ENCODE measurements around the gene CDC14A. TPM values are rescaled to one million over a fixed set of nuclear protein-coding genes. Genes with fewer than 3 reads are reported as not detected.

CDC14A gene
- total and polyA plus RNA-seq, 2 donors (not counting 1 experiment from before 2014, with no cell fraction given) = 1.4 to 3.5 TPM

- no peak overlapping the region for H3K4me3 ChIP-seq (replicated peaks in 1 of 4; ENCODE audit: control extremely low read depth in 1 of 4, insufficient read depth in 1 of 4, low read depth in 3 of 4, low read length in 4 of 4)
- no peaks in the 10 kb centered on the region for H3K79me2 ChIP-seq (ENCODE audit: control insufficient read depth, insufficient read depth, low read length)
- H2AFZ ChIP-seq (ENCODE audit: low read length) = no peak overlapping the region
- H3K4me1 ChIP-seq (ENCODE audit: control insufficient read depth, extremely low read depth, insufficient read depth, low read length) = no peaks in the 10 kb centered on the region
- H3K9me3 ChIP-seq (ENCODE audit: control insufficient read depth, insufficient read depth, low read depth, low read length) = no peaks in the 10 kb centered on the region
- no peaks in the 10 kb centered on the region for H3K36me3 ChIP-seq (ENCODE audit: control insufficient read depth, insufficient read depth, low read length)
- H3K27ac ChIP-seq (ENCODE audit: insufficient read depth, low read length) = no peak overlapping the region
- H4K20me1 ChIP-seq (ENCODE audit: control insufficient read depth, extremely low read depth, insufficient read depth, low read length) = no peaks in the 10 kb centered on the region
- no peak overlapping the region for H3K9ac ChIP-seq (ENCODE audit: insufficient read depth, low read length)
- no peaks in the 10 kb centered on the region for H3K27me3 ChIP-seq (ENCODE audit: control insufficient read depth, insufficient read depth, low read length)
- no peak for DNase-seq (ENCODE audit: low read depth in 2 of 2)
- no peak for TF ChIP-seq CTCF (conservative IDR thresholded peaks at IDR 0.05 in 1 of 2, IDR thresholded peaks at IDR 0.05 in 1 of 2; ENCODE audit: low read depth in 1 of 2, low read length in 2 of 2)
- TF ChIP-seq EZH2 (IDR thresholded peaks at IDR 0.05; ENCODE audit: low read length, missing control alignments) = no peak
- H3K4me2 ChIP-seq (ENCODE audit: extremely low read depth, insufficient read depth, low read length) = no peak overlapping the region
These were observed 97.2 kb downstream of the CDC14A start for GRCh38 chr1:100449477-100449876.

GRCh38 chr1:100452641-100453040 lies 100.3 kb downstream of the CDC14A start:
- TF ChIP-seq CTCF (conservative IDR thresholded peaks at IDR 0.05 in 1 of 2, IDR thresholded peaks at IDR 0.05 in 1 of 2; ENCODE audit: low read depth in 1 of 2, low read length in 2 of 2) = no peak
- no peak for TF ChIP-seq EZH2 (IDR thresholded peaks at IDR 0.05; ENCODE audit: low read length, missing control alignments)
- Histone ChIP-seq H3K9ac (ENCODE audit: insufficient read depth, low read length) (no peak overlapping the region), H3K4me3 (replicated peaks in 1 of 4; ENCODE audit: control extremely low read depth in 1 of 4, insufficient read depth in 1 of 4, low read depth in 3 of 4, low read length in 4 of 4) (no peak overlapping the region), H3K36me3 (ENCODE audit: control insufficient read depth, insufficient read depth, low read length) (no peaks in the 10 kb centered on the region), H4K20me1 (ENCODE audit: control insufficient read depth, extremely low read depth, insufficient read depth, low read length) (no peaks in the 10 kb centered on the region), H2AFZ (ENCODE audit: low read length) (no peak overlapping the region), H3K27me3 (ENCODE audit: control insufficient read depth, insufficient read depth, low read length) (no peaks in the 10 kb centered on the region), H3K79me2 (ENCODE audit: control insufficient read depth, insufficient read depth, low read length) (no peaks in the 10 kb centered on the region), H3K4me2 (ENCODE audit: extremely low read depth, insufficient read depth, low read length) (no peak overlapping the region), H3K9me3 (ENCODE audit: control insufficient read depth, insufficient read depth, low read depth, low read length) (no peaks in the 10 kb centered on the region), H3K4me1 (ENCODE audit: control insufficient read depth, extremely low read depth, insufficient read depth, low read length) (no peaks in the 10 kb centered on the region), H3K27ac (ENCODE audit: insufficient read depth, low read length) (no peak overlapping the region)
- peak in 1 of 2 donors; percentile 50 for DNase-seq (ENCODE audit: low read depth in 2 of 2)

- H3K4me1 ChIP-seq (ENCODE audit: control insufficient read depth, extremely low read depth, insufficient read depth, low read length) = no peaks in the 10 kb centered on the region
- no peak overlapping the region for H3K4me3 ChIP-seq (replicated peaks in 1 of 4; ENCODE audit: control extremely low read depth in 1 of 4, insufficient read depth in 1 of 4, low read depth in 3 of 4, low read length in 4 of 4)
- TF ChIP-seq CTCF (conservative IDR thresholded peaks at IDR 0.05 in 1 of 2, IDR thresholded peaks at IDR 0.05 in 1 of 2; ENCODE audit: low read depth in 1 of 2, low read length in 2 of 2) = peak in 1 of 2 donors; percentile 18
- no peak for TF ChIP-seq EZH2 (IDR thresholded peaks at IDR 0.05; ENCODE audit: low read length, missing control alignments)
- H3K4me2 ChIP-seq (ENCODE audit: extremely low read depth, insufficient read depth, low read length) = no peak overlapping the region
- no peaks in the 10 kb centered on the region for H4K20me1 ChIP-seq (ENCODE audit: control insufficient read depth, extremely low read depth, insufficient read depth, low read length)
- no peak overlapping the region for H2AFZ ChIP-seq (ENCODE audit: low read length)
- H3K27ac ChIP-seq (ENCODE audit: insufficient read depth, low read length) = no peak overlapping the region
- H3K79me2 ChIP-seq (ENCODE audit: control insufficient read depth, insufficient read depth, low read length) = no peaks in the 10 kb centered on the region
- no peak overlapping the region for H3K9ac ChIP-seq (ENCODE audit: insufficient read depth, low read length)
- peak in 1 of 2 donors; percentile 30 for DNase-seq (ENCODE audit: low read depth in 2 of 2)
- no peaks in the 10 kb centered on the region for H3K27me3 ChIP-seq (ENCODE audit: control insufficient read depth, insufficient read depth, low read length)
- no peaks in the 10 kb centered on the region for H3K36me3 ChIP-seq (ENCODE audit: control insufficient read depth, insufficient read depth, low read length)
- no peaks in the 10 kb centered on the region for H3K9me3 ChIP-seq (ENCODE audit: control insufficient read depth, insufficient read depth, low read depth, low read length)
These were observed 103.3 kb downstream of the CDC14A start for GRCh38 chr1:100455478-100456072.

Measured in fibroblast of lung (primary cell).